Thoracic aorta (tissue), 2 donors: Measurements from ENCODE around the gene SLC6A6. TPM values are rescaled to one million over a fixed set of nuclear protein-coding genes. Genes with fewer than 3 reads are reported as not detected.
A peak's percentile ranks its signal among the peaks of the same experiment; 100 is the strongest.

Source experiments
- ATAC-seq: fragments of 150-250 bp; one replicate; pipeline ENCODE4 v1.8.0; 2017; ENCODE audit warnings: low read depth; ENCODE audit not compliant: insufficient number of reproducible peaks, low FRiP score
- DNase-seq: peaks from one replicate; pipeline ENCODE4 v3.0.0-alpha.2; 2020; ENCODE audit warnings: low spot score
- H3K27ac ChIP-seq, 2 donors: fragments of 200-600 bp; sonication (generic); 1 replicate in 1 of 2; 2 replicates in 1 of 2; pipeline ENCODE4 v1.5.1; 2016; ENCODE audit warnings: mild to moderate bottlenecking in 2 of 2, moderate library complexity in 2 of 2
- H3K27me3 ChIP-seq: fragments of 200-600 bp; sonication (generic); replicated peaks from 2 replicates; pipeline ENCODE4 v1.6.0; 2016; ENCODE audit warnings: mild to moderate bottlenecking; ENCODE audit not compliant: insufficient read depth
- H3K36me3 ChIP-seq: fragments of 200-600 bp; sonication (generic); one replicate; pipeline ENCODE4 v1.5.1; 2016
- H3K4me1 ChIP-seq, 2 donors: fragments of 200-600 bp; sonication (generic); 1 replicate in 1 of 2; 2 replicates in 1 of 2; pipeline versions ENCODE4 v1.5.1 to v1.6.0; 2016; ENCODE audit warnings: low read depth in 2 of 2, mild to moderate bottlenecking in 1 of 2; ENCODE audit not compliant: control insufficient read depth in 1 of 2
- H3K4me3 ChIP-seq: fragments of 200-600 bp; sonication (generic); 2 replicates; pipeline ENCODE4 v1.5.1; 2016; ENCODE audit warnings: mild to moderate bottlenecking
- H3K9me3 ChIP-seq: fragments of 200-600 bp; sonication (generic); 2 replicates; pipeline ENCODE4 v1.5.1; 2016
- total RNA-seq, 2 donors: library from RNA; depleted of rRNA; stranded (reverse); fragments of >200 nt; gene quantifications; one replicate each; pipeline versions ENCODE4 v1.1.0 to v1.2.3, GENCODE V29; 2016
- TF ChIP-seq, protein P1 (sequence below): fragments of 200-600 bp; sonication (generic); IDR thresholded peaks from one replicate; pipeline ENCODE4 v1.5.1; 2019; ENCODE audit warnings: antibody characterized with exemption

SLC6A6 gene
- total RNA-seq, 2 donors from 2014 or later = 33.5 to 45.5 TPM

DNA sequence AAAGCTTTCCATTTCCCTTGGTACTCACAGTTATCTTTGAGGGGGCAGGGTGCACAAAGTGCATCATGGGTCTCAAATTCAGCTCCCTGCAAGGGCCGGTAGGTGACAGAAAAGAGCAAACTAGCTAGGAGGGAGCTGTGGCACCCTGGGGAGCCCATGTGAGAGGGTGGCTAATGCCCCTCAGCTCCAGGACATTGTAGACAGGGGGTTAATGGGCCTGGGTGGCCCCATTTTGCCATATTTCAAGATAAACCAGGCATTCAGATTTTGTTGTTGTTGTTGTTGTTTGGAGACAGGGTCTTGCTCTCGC is 3.7 kb upstream of the SLC6A6 start:
- H3K36me3 ChIP-seq = no peaks in the 10 kb centered on the region
- ATAC-seq (no peak), DNase-seq (no peak)
- no peak overlapping the region for H3K4me3 ChIP-seq
- no peak overlapping the region for H3K27ac ChIP-seq
- H3K27me3 ChIP-seq = no peaks in the 10 kb centered on the region
- no peaks in the 10 kb centered on the region for H3K9me3 ChIP-seq
- H3K4me1 ChIP-seq = peaks cover 5 to 16% of the 10 kb centered on the region in 2 donors
- TF ChIP-seq, protein P1, sequence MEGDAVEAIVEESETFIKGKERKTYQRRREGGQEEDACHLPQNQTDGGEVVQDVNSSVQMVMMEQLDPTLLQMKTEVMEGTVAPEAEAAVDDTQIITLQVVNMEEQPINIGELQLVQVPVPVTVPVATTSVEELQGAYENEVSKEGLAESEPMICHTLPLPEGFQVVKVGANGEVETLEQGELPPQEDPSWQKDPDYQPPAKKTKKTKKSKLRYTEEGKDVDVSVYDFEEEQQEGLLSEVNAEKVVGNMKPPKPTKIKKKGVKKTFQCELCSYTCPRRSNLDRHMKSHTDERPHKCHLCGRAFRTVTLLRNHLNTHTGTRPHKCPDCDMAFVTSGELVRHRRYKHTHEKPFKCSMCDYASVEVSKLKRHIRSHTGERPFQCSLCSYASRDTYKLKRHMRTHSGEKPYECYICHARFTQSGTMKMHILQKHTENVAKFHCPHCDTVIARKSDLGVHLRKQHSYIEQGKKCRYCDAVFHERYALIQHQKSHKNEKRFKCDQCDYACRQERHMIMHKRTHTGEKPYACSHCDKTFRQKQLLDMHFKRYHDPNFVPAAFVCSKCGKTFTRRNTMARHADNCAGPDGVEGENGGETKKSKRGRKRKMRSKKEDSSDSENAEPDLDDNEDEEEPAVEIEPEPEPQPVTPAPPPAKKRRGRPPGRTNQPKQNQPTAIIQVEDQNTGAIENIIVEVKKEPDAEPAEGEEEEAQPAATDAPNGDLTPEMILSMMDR = no peak

DNA sequence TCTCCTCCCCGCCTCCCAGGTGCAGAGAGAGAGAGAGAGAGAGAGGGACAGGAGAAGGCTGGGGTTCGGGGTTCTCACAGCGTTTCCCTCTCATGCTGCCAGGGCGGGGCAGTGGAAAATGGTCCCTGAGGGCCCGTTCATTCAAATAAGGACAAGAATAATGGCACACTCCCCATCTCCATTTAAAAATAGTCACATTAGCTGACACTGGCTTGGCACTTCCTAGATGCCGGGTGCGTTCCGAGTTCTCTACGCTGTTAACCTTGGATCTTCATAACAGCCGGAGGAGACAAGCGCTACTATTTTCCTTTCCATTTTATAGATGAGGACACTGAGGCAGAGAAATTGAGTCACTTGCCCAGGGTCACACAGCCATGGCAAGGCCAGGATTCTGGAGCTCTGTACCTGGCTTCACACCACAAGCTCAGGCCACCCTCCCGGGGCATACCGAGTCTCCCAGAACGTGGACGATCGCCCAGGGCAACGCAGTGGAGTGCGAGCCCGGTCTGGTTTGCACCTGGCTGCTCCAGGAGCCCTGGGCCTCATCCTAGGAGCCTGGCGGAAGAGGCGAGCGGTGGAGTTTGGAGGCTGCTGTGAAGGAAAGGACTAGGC is 608 bp upstream of the SLC6A6 start:
- TF ChIP-seq, protein P1 = no peak

DNA sequence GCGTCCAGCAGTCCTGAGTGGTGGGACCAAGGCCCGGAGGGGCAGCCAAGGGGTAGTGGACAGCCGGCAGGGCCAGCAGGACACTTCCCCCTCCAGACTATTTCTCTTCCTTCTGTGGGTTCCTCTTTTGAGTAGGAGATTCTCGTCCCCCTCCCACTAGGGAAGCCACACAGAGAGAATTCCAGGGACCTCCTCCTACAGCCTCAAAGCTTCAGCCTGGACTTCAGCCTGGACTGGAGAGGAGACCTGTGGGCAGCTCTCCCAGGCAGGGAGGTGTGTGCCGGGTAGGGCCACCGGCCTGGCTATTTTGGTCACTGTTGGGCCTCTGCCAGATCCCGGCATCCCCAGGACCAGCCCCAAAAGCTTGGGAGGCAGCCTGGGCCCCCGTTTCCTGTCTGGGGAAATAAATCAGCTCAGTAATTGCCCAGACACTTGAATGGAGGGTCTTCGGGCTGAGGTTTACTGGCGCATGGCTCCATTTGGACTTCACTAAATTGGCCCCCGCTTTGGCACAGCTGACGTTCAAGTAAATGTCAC is 1.3 kb downstream of the SLC6A6 start:
- H3K9me3 ChIP-seq = no peaks in the 10 kb centered on the region
- H3K27me3 ChIP-seq = no peaks in the 10 kb centered on the region
- no peaks in the 10 kb centered on the region for H3K36me3 ChIP-seq
- ATAC-seq = no peak
- TF ChIP-seq, protein P1 = no peak
- peaks cover 26 to 40% of the 10 kb centered on the region in 2 donors for H3K4me1 ChIP-seq
- H3K4me3 ChIP-seq = peak overlapping the region; percentile 89
- peak overlapping the region; percentile 26 to 53 for H3K27ac ChIP-seq
- no peak for DNase-seq

More for the DNA sequence above, 608 bp upstream of the SLC6A6 start:
- ATAC-seq = no peak
- Histone ChIP-seq H3K36me3 (no peaks in the 10 kb centered on the region), H3K4me1 (peaks cover 26 to 40% of the 10 kb centered on the region in 2 donors), H3K4me3 (peak overlapping the region; percentile 89), H3K9me3 (no peaks in the 10 kb centered on the region), H3K27me3 (no peaks in the 10 kb centered on the region), H3K27ac (peak overlapping the region in 1 of 2 donors; percentile 80)
- DNase-seq = no peak

DNA sequence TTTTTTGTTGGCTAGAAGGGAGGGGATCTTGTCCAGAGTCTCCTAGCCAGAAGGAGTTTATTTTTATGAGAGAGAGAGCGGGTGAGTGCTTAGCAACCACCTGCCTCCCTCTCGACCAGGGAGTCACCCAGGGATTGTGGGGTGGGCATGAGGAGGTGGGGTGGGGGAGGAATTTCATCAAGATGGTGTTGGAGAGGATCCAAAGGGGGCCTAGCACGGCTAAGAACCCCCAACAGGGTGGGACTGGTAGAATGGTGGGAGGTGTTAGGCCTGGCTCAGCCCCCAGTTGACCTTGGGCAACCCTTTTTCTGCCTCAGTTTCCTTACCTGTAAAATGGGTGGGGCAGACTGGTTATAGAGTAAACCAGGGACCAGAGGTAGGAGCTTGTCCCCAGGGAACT is 1.8 kb downstream of the SLC6A6 start:
- Histone ChIP-seq H3K4me3 (peak overlapping the region; percentile 89), H3K27ac (peak overlapping the region; percentile 26 to 53), H3K9me3 (no peaks in the 10 kb centered on the region), H3K36me3 (no peaks in the 10 kb centered on the region), H3K4me1 (peaks cover 26 to 42% of the 10 kb centered on the region in 2 donors), H3K27me3 (no peaks in the 10 kb centered on the region)
- TF ChIP-seq, protein P1 = no peak
- ATAC-seq (no peak), DNase-seq (no peak)

DNA sequence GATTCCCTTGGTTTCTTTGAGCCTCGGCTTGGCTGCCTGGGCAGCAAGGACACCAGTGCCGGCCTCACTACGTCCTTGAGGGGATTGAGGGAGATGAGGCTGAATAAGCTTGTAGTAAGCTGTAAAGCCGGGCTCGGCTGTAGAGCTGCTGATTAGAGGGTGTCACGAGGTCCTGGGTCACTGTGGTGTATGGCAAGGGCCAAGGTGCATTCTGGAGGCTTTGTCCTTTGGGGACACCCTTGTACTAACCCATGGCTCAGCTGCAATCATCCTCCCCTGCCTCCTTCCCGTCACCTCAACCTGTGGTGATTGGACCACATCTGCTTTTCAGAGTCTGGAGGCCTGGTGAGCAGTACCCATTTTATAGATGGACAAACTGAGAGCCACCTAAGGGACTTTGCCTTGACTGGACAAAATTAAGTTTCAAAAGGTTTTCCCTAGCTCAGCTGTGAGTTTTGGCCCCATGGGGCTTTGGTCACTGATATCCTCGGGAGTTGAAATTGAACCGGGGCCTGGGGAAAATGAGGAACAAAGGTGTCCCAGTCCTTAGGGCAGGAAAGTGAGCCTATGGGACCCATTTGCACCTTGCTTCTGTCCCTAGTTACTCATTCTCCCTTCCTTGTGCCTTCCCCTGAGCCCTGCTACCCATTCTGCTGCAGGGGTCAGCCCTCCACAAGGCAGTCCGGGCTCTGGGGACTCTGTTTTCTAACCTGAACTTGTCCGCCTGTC is 2.4 kb downstream of the SLC6A6 start:
- Histone ChIP-seq H3K9me3 (no peaks in the 10 kb centered on the region), H3K27ac (peak overlapping the region; percentile 30 to 53), H3K4me1 (peaks cover 26 to 48% of the 10 kb centered on the region in 2 donors), H3K27me3 (no peaks in the 10 kb centered on the region), H3K4me3 (peak overlapping the region; percentile 89), H3K36me3 (no peaks in the 10 kb centered on the region)
- TF ChIP-seq, protein P1 = no peak
- DNase-seq (no peak), ATAC-seq (no peak)
